SU-DHL-6 (cell line): Measurements from ENCODE around the gene UBE2E2.

Experiments used
- H2AFZ ChIP-seq: fragments of 200-600 bp; sonication (generic); 2 replicates; pipeline ENCODE4 v1.6.1; 2014; ENCODE audit warnings: low read depth, mild to moderate bottlenecking, moderate library complexity, mixed read lengths, antibody characterized with exemption, low read length; ENCODE audit not compliant: severe bottlenecking
- H3F3A ChIP-seq: fragments of 200-600 bp; shearing (Covaris generic); 2 replicates; pipeline ENCODE4 v1.6.0; 2016; ENCODE audit warnings: antibody characterized with exemption, mild to moderate bottlenecking; ENCODE audit not compliant: insufficient read depth
- H3K27ac ChIP-seq: fragments of 200-600 bp; sonication (generic); 2 replicates; pipeline ENCODE4 v1.5.1; 2016; ENCODE audit warnings: low read depth, mild to moderate bottlenecking, low read length, moderate library complexity, mixed read lengths
- H3K27me3 ChIP-seq: fragments of 200-600 bp; sonication (generic), shearing (Covaris generic); 2 replicates; pipeline ENCODE4 v1.6.0; 2014; ENCODE audit warnings: mild to moderate bottlenecking, low read length
- H3K36me3 ChIP-seq: fragments of 200-600 bp; sonication (generic); 2 replicates; pipeline ENCODE4 v1.6.1; 2014; ENCODE audit warnings: mild to moderate bottlenecking, low read length, mixed read lengths
- H3K4me2 ChIP-seq: fragments of 300-600, 200-600 bp; shearing (Covaris generic), sonication (generic); 2 replicates; pipeline ENCODE4 v1.6.0; 2014; ENCODE audit warnings: low read length, low read depth, mild to moderate bottlenecking; ENCODE audit not compliant: poor library complexity, severe bottlenecking
- H3K4me3 ChIP-seq: fragments of 200-600 bp; sonication (generic); 2 replicates; pipeline ENCODE4 v1.5.1; 2014; ENCODE audit warnings: antibody characterized with exemption, low read length, mild to moderate bottlenecking, mixed read lengths; ENCODE audit not compliant: insufficient read depth, poor library complexity, severe bottlenecking
- H3K79me2 ChIP-seq: fragments of 200-600 bp; sonication (generic); 2 replicates; pipeline ENCODE4 v1.6.1; 2014; ENCODE audit warnings: mild to moderate bottlenecking, low read length, moderate library complexity; ENCODE audit not compliant: insufficient read depth
- H3K9ac ChIP-seq: fragments of 200-600 bp; sonication (generic); 2 replicates; pipeline ENCODE4 v1.7.0; 2014; ENCODE audit warnings: mild to moderate bottlenecking, low read length
- H3K9me2 ChIP-seq: fragments of 200-600 bp; sonication (generic); replicated peaks from 2 replicates; pipeline ENCODE4 v1.6.1; 2014; ENCODE audit warnings: low read length; ENCODE audit not compliant: insufficient read depth
- H3K9me3 ChIP-seq: fragments of 200-600 bp; sonication (generic); 2 replicates; pipeline ENCODE4 v1.6.1; 2014; ENCODE audit warnings: low read length, mixed read lengths; ENCODE audit not compliant: insufficient read depth
- H4K20me1 ChIP-seq: fragments of 200-600 bp; sonication (generic); 2 replicates; pipeline ENCODE4 v1.6.1; 2014; ENCODE audit warnings: low read depth, mild to moderate bottlenecking, antibody characterized with exemption, low read length, moderate library complexity, mixed read lengths
- EZH2phosphoT487 ChIP-seq: fragments of 200-600 bp; sonication (generic), shearing (Covaris generic); conservative IDR thresholded peaks from 2 replicates; pipeline ENCODE4 v1.6.1; 2018; ENCODE audit warnings: mild to moderate bottlenecking, antibody characterized with exemption, low read length, moderate library complexity, mixed read lengths
- TF ChIP-seq, protein P1 (sequence below): fragments of 200-600 bp; sonication (generic); IDR thresholded peaks from one replicate; pipeline ENCODE4 v1.5.1; 2017; ENCODE audit warnings: antibody characterized with exemption, mild to moderate bottlenecking, low read length, moderate library complexity; ENCODE audit not compliant: insufficient read depth, poor library complexity, severe bottlenecking

UBE2E2 gene

DNA sequence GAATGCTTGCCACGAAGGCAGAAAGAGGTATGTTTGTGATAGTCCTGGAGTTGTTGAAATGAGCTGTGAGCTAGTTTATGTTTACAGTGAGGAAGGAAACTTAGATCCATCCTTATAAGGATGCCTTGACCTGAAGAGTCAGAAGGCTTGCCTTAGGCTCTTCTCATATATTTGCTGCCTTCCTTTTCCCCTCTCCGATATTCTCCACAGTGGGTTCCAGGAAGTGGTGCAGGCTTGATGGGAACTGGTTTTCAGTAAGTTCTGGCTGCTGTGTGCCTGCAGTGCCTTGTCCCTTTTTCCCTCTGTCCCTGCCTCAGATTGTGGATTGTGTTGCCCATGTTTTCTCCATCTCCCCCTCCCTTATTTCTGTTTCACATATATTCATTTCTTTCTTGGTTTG lies 315.3 kb downstream of the UBE2E2 start:
- no peak overlapping the region for H3K27ac ChIP-seq
- no peaks in the 10 kb centered on the region for H3K36me3 ChIP-seq
- H3K9ac ChIP-seq = no peak overlapping the region

DNA sequence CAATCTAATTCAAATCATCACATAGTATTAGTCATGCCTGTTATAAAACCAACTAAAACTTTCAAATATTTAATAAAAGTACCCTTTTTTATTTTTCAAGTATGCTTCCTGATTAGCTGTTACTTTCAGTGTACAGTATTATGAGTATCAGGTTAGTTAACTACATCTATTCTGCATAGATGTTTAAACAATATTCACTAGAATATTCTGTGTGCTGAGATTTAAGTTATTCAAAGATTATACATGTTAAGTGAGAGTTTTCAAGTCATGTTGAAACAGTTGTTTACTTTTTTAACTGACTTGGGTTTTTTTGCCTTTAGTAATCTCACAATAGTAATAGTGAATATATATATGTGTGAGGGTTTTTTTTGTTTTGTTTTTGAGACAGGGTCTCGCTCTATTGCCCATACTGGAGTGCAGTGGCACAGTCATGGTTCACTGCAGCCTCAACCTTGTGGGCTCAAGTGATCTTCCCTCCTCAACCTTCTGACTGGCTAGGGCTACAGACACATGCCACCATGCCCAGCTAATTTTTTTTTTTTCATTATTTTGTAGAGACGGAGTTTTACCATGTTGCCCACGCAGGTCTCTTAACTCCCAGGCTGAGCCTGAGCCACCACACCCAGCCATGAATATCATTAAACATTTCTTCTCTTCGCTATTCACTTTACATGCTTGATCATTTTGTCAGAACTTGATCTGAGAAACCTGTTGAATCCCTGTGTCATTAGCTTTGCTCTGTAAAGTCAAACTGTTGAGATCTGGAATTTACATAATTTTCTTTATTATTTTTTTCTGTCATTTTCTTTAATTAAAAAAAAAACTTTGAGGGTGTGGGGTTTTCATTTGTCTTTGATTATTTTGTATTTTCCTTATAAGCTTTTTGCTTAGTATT lies 316.4 kb downstream of the UBE2E2 start:
- H3K9me3 ChIP-seq = no peaks in the 10 kb centered on the region

More for the DNA sequence above, 315.3 kb downstream of the UBE2E2 start:
- H3K27me3 ChIP-seq = no peaks in the 10 kb centered on the region
- no peaks in the 10 kb centered on the region for H4K20me1 ChIP-seq
- TF ChIP-seq EZH2phosphoT487 = no peak
- TF ChIP-seq, protein P1, sequence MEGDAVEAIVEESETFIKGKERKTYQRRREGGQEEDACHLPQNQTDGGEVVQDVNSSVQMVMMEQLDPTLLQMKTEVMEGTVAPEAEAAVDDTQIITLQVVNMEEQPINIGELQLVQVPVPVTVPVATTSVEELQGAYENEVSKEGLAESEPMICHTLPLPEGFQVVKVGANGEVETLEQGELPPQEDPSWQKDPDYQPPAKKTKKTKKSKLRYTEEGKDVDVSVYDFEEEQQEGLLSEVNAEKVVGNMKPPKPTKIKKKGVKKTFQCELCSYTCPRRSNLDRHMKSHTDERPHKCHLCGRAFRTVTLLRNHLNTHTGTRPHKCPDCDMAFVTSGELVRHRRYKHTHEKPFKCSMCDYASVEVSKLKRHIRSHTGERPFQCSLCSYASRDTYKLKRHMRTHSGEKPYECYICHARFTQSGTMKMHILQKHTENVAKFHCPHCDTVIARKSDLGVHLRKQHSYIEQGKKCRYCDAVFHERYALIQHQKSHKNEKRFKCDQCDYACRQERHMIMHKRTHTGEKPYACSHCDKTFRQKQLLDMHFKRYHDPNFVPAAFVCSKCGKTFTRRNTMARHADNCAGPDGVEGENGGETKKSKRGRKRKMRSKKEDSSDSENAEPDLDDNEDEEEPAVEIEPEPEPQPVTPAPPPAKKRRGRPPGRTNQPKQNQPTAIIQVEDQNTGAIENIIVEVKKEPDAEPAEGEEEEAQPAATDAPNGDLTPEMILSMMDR = no peak
- no peaks in the 10 kb centered on the region for H3K9me2 ChIP-seq
- H3K4me3 ChIP-seq = no peak overlapping the region
- H3K79me2 ChIP-seq = no peaks in the 10 kb centered on the region
- no peaks in the 10 kb centered on the region for H3F3A ChIP-seq
- H2AFZ ChIP-seq = no peak overlapping the region
- no peaks in the 10 kb centered on the region for H3K9me3 ChIP-seq
- H3K4me2 ChIP-seq = no peak overlapping the region

DNA sequence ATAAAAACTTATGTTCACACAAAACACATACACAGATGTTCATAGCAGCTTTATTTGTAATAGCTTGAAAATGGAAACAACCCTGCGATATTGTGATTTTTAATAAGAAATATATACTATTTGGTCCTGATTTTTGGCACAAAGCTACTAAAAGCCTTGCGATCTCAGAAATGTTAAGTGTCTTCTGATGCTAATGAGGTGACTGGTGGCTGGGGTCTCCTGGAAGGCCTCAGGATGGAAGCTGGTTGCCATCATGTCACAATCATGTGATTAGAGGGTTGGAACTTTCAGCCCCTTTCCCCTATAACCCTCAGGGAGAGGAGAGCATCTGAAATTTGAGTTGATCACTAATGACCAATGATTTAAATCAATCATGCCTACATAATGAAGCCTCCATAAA lies 324.2 kb downstream of the UBE2E2 start:
- H3K4me2 ChIP-seq = no peak overlapping the region
- no peaks in the 10 kb centered on the region for H3K36me3 ChIP-seq
- no peak overlapping the region for H3K4me3 ChIP-seq
- H3K27me3 ChIP-seq = no peaks in the 10 kb centered on the region
- no peak overlapping the region for H3K27ac ChIP-seq
- no peak overlapping the region for H3K9ac ChIP-seq
- H2AFZ ChIP-seq = no peak overlapping the region
- TF ChIP-seq, protein P1 = no peak
- TF ChIP-seq EZH2phosphoT487 = no peak
- no peaks in the 10 kb centered on the region for H3K9me2 ChIP-seq
- H3K79me2 ChIP-seq = no peaks in the 10 kb centered on the region
- no peaks in the 10 kb centered on the region for H3F3A ChIP-seq
- no peaks in the 10 kb centered on the region for H4K20me1 ChIP-seq
- no peaks in the 10 kb centered on the region for H3K9me3 ChIP-seq

More for the DNA sequence above, 316.4 kb downstream of the UBE2E2 start:
- H3F3A ChIP-seq = no peaks in the 10 kb centered on the region
- H2AFZ ChIP-seq = no peak overlapping the region
- H3K9ac ChIP-seq = no peak overlapping the region
- H3K79me2 ChIP-seq = no peaks in the 10 kb centered on the region
- H3K9me2 ChIP-seq = no peaks in the 10 kb centered on the region
- peak overlapping the region; percentile 43 for H3K4me2 ChIP-seq
- H4K20me1 ChIP-seq = no peaks in the 10 kb centered on the region
- H3K27me3 ChIP-seq = no peaks in the 10 kb centered on the region
- TF ChIP-seq, protein P1 = no peak
- no peak for TF ChIP-seq EZH2phosphoT487
- H3K4me3 ChIP-seq = no peak overlapping the region
- no peak overlapping the region for H3K27ac ChIP-seq
- H3K36me3 ChIP-seq = no peaks in the 10 kb centered on the region
